ENCODE data around the gene B3GNT8. TPM values are rescaled to one million over a fixed set of nuclear protein-coding genes. Genes with fewer than 3 reads are reported as not detected.

Gene B3GNT8
- total RNA-seq, 1 donor from 2014 or later = 0.35 TPM

- Mint-ChIP-seq H3K4me3 (ENCODE audit: unreplicated experiment) (no peak overlapping the region), H3K27me3 (ENCODE audit: unreplicated experiment) (no peaks in the 10 kb centered on the region), H3K36me3 (ENCODE audit: unreplicated experiment) (peaks cover 19% of the 10 kb centered on the region), H3K27ac (ENCODE audit: unreplicated experiment) (no peak overlapping the region), H3K9me3 (ENCODE audit: unreplicated experiment) (no peaks in the 10 kb centered on the region), H3K4me1 (ENCODE audit: unreplicated experiment) (peaks cover 8% of the 10 kb centered on the region)
- DNase-seq (ENCODE audit: extremely low spot score, unreplicated experiment) = no peak
- no peak for TF ChIP-seq CTCF (IDR thresholded peaks at IDR 0.05)
Measured at GRCh38 chr19:41422456-41422855, 4.7 kb downstream of the B3GNT8 start.

- TF ChIP-seq CTCF (IDR thresholded peaks at IDR 0.05) = no peak
- H3K4me1 Mint-ChIP-seq (ENCODE audit: unreplicated experiment) = peaks cover 6% of the 10 kb centered on the region
- H3K27me3 Mint-ChIP-seq (ENCODE audit: unreplicated experiment) = no peaks in the 10 kb centered on the region
- no peak for DNase-seq (ENCODE audit: extremely low spot score, unreplicated experiment)
- H3K27ac Mint-ChIP-seq (ENCODE audit: unreplicated experiment) = no peak overlapping the region
- H3K9me3 Mint-ChIP-seq (ENCODE audit: unreplicated experiment) = no peaks in the 10 kb centered on the region
- H3K36me3 Mint-ChIP-seq (ENCODE audit: unreplicated experiment) = peaks cover 20% of the 10 kb centered on the region
- no peak overlapping the region for H3K4me3 Mint-ChIP-seq (ENCODE audit: unreplicated experiment)
Measured at GRCh38 chr19:41421973-41422372, 5.2 kb downstream of the B3GNT8 start.

GRCh38 chr19:41421314-41421713 is 5.9 kb downstream of the B3GNT8 start:
- H3K4me1 Mint-ChIP-seq (ENCODE audit: unreplicated experiment) = peaks cover 3% of the 10 kb centered on the region
- H3K27ac Mint-ChIP-seq (ENCODE audit: unreplicated experiment) = no peak overlapping the region
- no peak overlapping the region for H3K4me3 Mint-ChIP-seq (ENCODE audit: unreplicated experiment)
- no peaks in the 10 kb centered on the region for H3K9me3 Mint-ChIP-seq (ENCODE audit: unreplicated experiment)
- H3K36me3 Mint-ChIP-seq (ENCODE audit: unreplicated experiment) = peaks cover 20% of the 10 kb centered on the region
- no peak for DNase-seq (ENCODE audit: extremely low spot score, unreplicated experiment)
- H3K27me3 Mint-ChIP-seq (ENCODE audit: unreplicated experiment) = no peaks in the 10 kb centered on the region
- no peak for TF ChIP-seq CTCF (IDR thresholded peaks at IDR 0.05)

- H3K27ac Mint-ChIP-seq (ENCODE audit: unreplicated experiment) = no peak overlapping the region
- H3K36me3 Mint-ChIP-seq (ENCODE audit: unreplicated experiment) = peaks cover 20% of the 10 kb centered on the region
- DNase-seq (ENCODE audit: extremely low spot score, unreplicated experiment) = no peak
- no peak for TF ChIP-seq CTCF (IDR thresholded peaks at IDR 0.05)
- no peak overlapping the region for H3K4me3 Mint-ChIP-seq (ENCODE audit: unreplicated experiment)
- H3K9me3 Mint-ChIP-seq (ENCODE audit: unreplicated experiment) = no peaks in the 10 kb centered on the region
- H3K4me1 Mint-ChIP-seq (ENCODE audit: unreplicated experiment) = no peaks in the 10 kb centered on the region
- no peaks in the 10 kb centered on the region for H3K27me3 Mint-ChIP-seq (ENCODE audit: unreplicated experiment)
Measured at GRCh38 chr19:41420101-41420880, 6.9 kb downstream of the B3GNT8 start.

GRCh38 chr19:41416194-41416674 is 10.9 kb downstream of the B3GNT8 start:
- no peak for DNase-seq (ENCODE audit: extremely low spot score, unreplicated experiment)
- no peak for TF ChIP-seq CTCF (IDR thresholded peaks at IDR 0.05)
- H3K36me3 Mint-ChIP-seq (ENCODE audit: unreplicated experiment) = peaks cover 16% of the 10 kb centered on the region
- H3K27me3 Mint-ChIP-seq (ENCODE audit: unreplicated experiment) = no peaks in the 10 kb centered on the region
- H3K4me1 Mint-ChIP-seq (ENCODE audit: unreplicated experiment) = no peaks in the 10 kb centered on the region
- no peaks in the 10 kb centered on the region for H3K9me3 Mint-ChIP-seq (ENCODE audit: unreplicated experiment)
- H3K4me3 Mint-ChIP-seq (ENCODE audit: unreplicated experiment) = no peak overlapping the region
- H3K27ac Mint-ChIP-seq (ENCODE audit: unreplicated experiment) = no peak overlapping the region

Measured in osteocyte (in vitro differentiated cells).